H9 (cell line): Measurements from ENCODE around the gene SEC62. TPM values are rescaled to one million over a fixed set of nuclear protein-coding genes. Genes with fewer than 3 reads are reported as not detected.

Experiments
- DNase-seq: peaks from one replicate; pipeline ENCODE4 v3.0.0-alpha.2; 2017
- H2AFZ ChIP-seq: one replicate; pipeline ENCODE4 v1.6.1; 2013; ENCODE audit warnings: mild to moderate bottlenecking, low read length, control low read depth, moderate library complexity
- H2AK5ac ChIP-seq: 2 replicates; pipeline ENCODE4 v1.6.1; 2013; ENCODE audit warnings: low read length, control low read depth, mixed read lengths; ENCODE audit not compliant: insufficient read length
- H2BK120ac ChIP-seq: one replicate; pipeline ENCODE4 v1.6.1; 2013; ENCODE audit warnings: low read depth, mild to moderate bottlenecking, low read length, control low read depth, inconsistent platforms; ENCODE audit not compliant: poor library complexity, severe bottlenecking
- H2BK12ac ChIP-seq: 2 replicates; pipeline ENCODE4 v1.6.1; 2013; ENCODE audit warnings: low read length, control low read depth, mixed read lengths, low read depth; ENCODE audit not compliant: insufficient read length
- H2BK15ac ChIP-seq: 2 replicates; pipeline ENCODE4 v1.6.1; 2013; ENCODE audit warnings: low read depth, low read length, control low read depth
- H2BK20ac ChIP-seq: one replicate; pipeline ENCODE4 v1.6.1; 2013; ENCODE audit warnings: low read depth, mild to moderate bottlenecking, low read length, control low read depth, inconsistent platforms; ENCODE audit not compliant: poor library complexity, severe bottlenecking
- H2BK5ac ChIP-seq: 2 replicates; pipeline ENCODE4 v1.6.1; 2013; ENCODE audit warnings: low read length, control low read depth, mixed read lengths; ENCODE audit not compliant: insufficient read length
- H3K14ac ChIP-seq: 2 replicates; pipeline ENCODE4 v1.6.1; 2013; ENCODE audit warnings: low read length, control low read depth; ENCODE audit not compliant: insufficient read depth
- H3K18ac ChIP-seq: 2 replicates; pipeline ENCODE4 v1.6.1; 2013; ENCODE audit warnings: low read depth, mild to moderate bottlenecking, mixed read lengths, low read length, control low read depth; ENCODE audit not compliant: insufficient read length
- H3K23ac ChIP-seq: 2 replicates; pipeline ENCODE4 v1.6.1; 2013; ENCODE audit warnings: low read length, control low read depth, mixed read lengths, low read depth; ENCODE audit not compliant: insufficient read length
- H3K23me2 ChIP-seq: 2 replicates; pipeline ENCODE4 v1.6.1; 2013; ENCODE audit warnings: low read depth, mild to moderate bottlenecking, mixed read lengths, low read length, control low read depth; ENCODE audit not compliant: insufficient read length, poor library complexity, severe bottlenecking
- H3K27ac ChIP-seq: 2 replicates; pipeline ENCODE4 v1.5.1; 2013; ENCODE audit warnings: low read length, control low read depth, mixed read lengths, low read depth; ENCODE audit not compliant: insufficient read length
- H3K27me3 ChIP-seq: 2 replicates; pipeline ENCODE4 v1.6.1; 2013; ENCODE audit warnings: low read length, control low read depth, inconsistent platforms; ENCODE audit not compliant: insufficient read depth
- H3K4ac ChIP-seq: 2 replicates; pipeline ENCODE4 v1.6.1; 2013; ENCODE audit warnings: low read depth, mild to moderate bottlenecking, control low read depth, inconsistent platforms, low read length, moderate library complexity
- H3K4me1 ChIP-seq: 2 replicates; pipeline ENCODE4 v1.6.1; 2013; ENCODE audit warnings: low read length, control low read depth, inconsistent platforms; ENCODE audit not compliant: insufficient read depth
- H3K4me2 ChIP-seq: 2 replicates; pipeline ENCODE4 v1.6.1; 2013; ENCODE audit warnings: low read length, control low read depth, mixed read lengths; ENCODE audit not compliant: insufficient read length, insufficient read depth
- H3K56ac ChIP-seq: 2 replicates; pipeline ENCODE4 v1.6.1; 2013; ENCODE audit warnings: low read depth, mild to moderate bottlenecking, mixed read lengths, low read length, control low read depth; ENCODE audit not compliant: insufficient read length
- H3K79me1 ChIP-seq: 2 replicates; pipeline ENCODE4 v1.6.1; 2013; ENCODE audit warnings: low read depth, mild to moderate bottlenecking, moderate library complexity, low read length, control low read depth, inconsistent platforms; ENCODE audit not compliant: insufficient read depth, poor library complexity, severe bottlenecking
- H3K79me2 ChIP-seq: 2 replicates; pipeline ENCODE4 v1.6.1; 2013; ENCODE audit warnings: low read length, control low read depth, inconsistent platforms; ENCODE audit not compliant: insufficient read depth
- H3K9ac ChIP-seq: 2 replicates; pipeline ENCODE4 v1.6.1; 2013; ENCODE audit warnings: low read length, control low read depth, mixed read lengths; ENCODE audit not compliant: insufficient read length; ENCODE audit errors: extremely low read depth
- H3K9me3 ChIP-seq: one replicate; pipeline ENCODE4 v1.6.1; 2013; ENCODE audit warnings: low read depth, low read length, inconsistent platforms; ENCODE audit not compliant: control insufficient read depth
- H3T11ph ChIP-seq: one replicate; pipeline ENCODE4 v1.6.1; 2013; ENCODE audit warnings: mild to moderate bottlenecking, low read length, control low read depth, inconsistent platforms
- H4K20me1 ChIP-seq: one replicate; pipeline ENCODE4 v1.6.1; 2013; ENCODE audit not compliant: control insufficient read depth, insufficient read length, insufficient read depth
- H4K5ac ChIP-seq: 2 replicates; pipeline ENCODE4 v1.6.1; 2013; ENCODE audit warnings: low read depth, mild to moderate bottlenecking, mixed read lengths, low read length, control low read depth; ENCODE audit not compliant: insufficient read length
- H4K8ac ChIP-seq: replicated peaks from 2 replicates; pipeline ENCODE4 v1.6.1; 2013; ENCODE audit warnings: low read length, control low read depth, mixed read lengths, low read depth; ENCODE audit not compliant: insufficient read length
- H4K91ac ChIP-seq: 2 replicates; pipeline ENCODE4 v1.6.1; 2013; ENCODE audit warnings: low read depth, mild to moderate bottlenecking, moderate library complexity, mixed read lengths, low read length, control low read depth; ENCODE audit not compliant: insufficient read length
- H3K27ac Mint-ChIP-seq, 3 experiments: 2 replicates in 2 of 3; 3 replicates in 1 of 3; pipeline ENCODE4 v1.8.0; 2020 to 2021; ENCODE audit warnings: mixed read lengths in 3 of 3, mild to moderate bottlenecking in 1 of 3, moderate library complexity in 1 of 3
- H3K27me3 Mint-ChIP-seq: 2 replicates; pipeline ENCODE4 v1.8.0; 2021; ENCODE audit warnings: low read depth, mild to moderate bottlenecking, moderate library complexity, mixed read lengths
- H3K36me3 Mint-ChIP-seq, 3 experiments: 2 replicates in 2 of 3; 3 replicates in 1 of 3; pipeline ENCODE4 v1.8.0; 2020 to 2021; ENCODE audit warnings: low read depth in 3 of 3, mixed read lengths in 3 of 3; ENCODE audit not compliant: insufficient read depth in 1 of 3
- H3K4me1 Mint-ChIP-seq, 2 experiments: 2 replicates each; pipeline ENCODE4 v1.8.0; 2020; ENCODE audit warnings: mixed read lengths in 2 of 2
- H3K4me3 Mint-ChIP-seq, 2 experiments: 2 replicates in 1 of 2; 3 replicates in 1 of 2; pipeline ENCODE4 v1.8.0; 2020 to 2021; ENCODE audit warnings: mild to moderate bottlenecking in 2 of 2, mixed read lengths in 2 of 2, moderate library complexity in 1 of 2
- H3K9me3 Mint-ChIP-seq, 2 experiments: 2 replicates in 1 of 2; 3 replicates in 1 of 2; pipeline ENCODE4 v1.8.0; 2020; ENCODE audit warnings: mild to moderate bottlenecking in 2 of 2, mixed read lengths in 2 of 2, moderate library complexity in 1 of 2
- WGBS: extraction: QIAGEN DNeasy Blood & Tissue Kit; methylation state at CpG from one replicate; pipeline ENCODE4 v1.1.7; 2013; ENCODE audit warnings: missing lambda C conversion rate, low lambda C conversion rate, mixed read lengths; ENCODE audit not compliant: insufficient read length; ENCODE audit errors: extremely low coverage; 5-methylcytosine and 5-hydroxymethylcytosine counted together
- total RNA-seq: library from RNA; stranded (reverse); gene quantifications from 2 replicates; pipeline ENCODE4 v1.2.1, GENCODE V29; 2021
- TF ChIP-seq, protein P1 (sequence below): fragments of 200-600 bp; sonication (generic); conservative IDR thresholded peaks from 3 replicates; pipeline ENCODE4 v1.8.0; 2021; ENCODE audit warnings: antibody characterized with exemption, mild to moderate bottlenecking

Gene SEC62
- total RNA-seq, 1 experiment from 2014 or later, result 98.7 TPM

GRCh38 chr3:170003881-170004356 lies 37.3 kb downstream of the SEC62 start:
- Mint-ChIP-seq H3K4me1 (no peaks in the 10 kb centered on the region; a peak in 1 of 4 replicates), H3K36me3 (peaks cover 0 to 5% (median 4%) of the 10 kb centered on the region in 3 experiments; a peak in 2 of 7 replicates), H3K9me3 (no peaks in the 10 kb centered on the region), H3K27ac (no peak overlapping the region), H3K4me3 (no peak overlapping the region), H3K27me3 (no peaks in the 10 kb centered on the region)
- no peaks in the 10 kb centered on the region for H4K20me1 ChIP-seq
- no peak overlapping the region for H4K8ac ChIP-seq
- no peak overlapping the region for H2BK15ac ChIP-seq
- H3K79me1 ChIP-seq, result no peaks in the 10 kb centered on the region
- WGBS, result no CpG with 5 or more reads among the region's 2 CpGs
- no peaks in the 10 kb centered on the region for H3K23me2 ChIP-seq
- H4K5ac ChIP-seq, result no peak overlapping the region
- no peaks in the 10 kb centered on the region for H3K9me3 ChIP-seq
- DNase-seq, result no peak
- H4K91ac ChIP-seq, result no peak overlapping the region
- no peak overlapping the region for H2BK120ac ChIP-seq
- H3T11ph ChIP-seq, result no peak overlapping the region
- no peak overlapping the region for H3K56ac ChIP-seq
- no peaks in the 10 kb centered on the region for H3K79me2 ChIP-seq
- H3K4ac ChIP-seq, result no peak overlapping the region
- no peak overlapping the region for H2BK5ac ChIP-seq
- H3K27me3 ChIP-seq, result no peaks in the 10 kb centered on the region
- no peaks in the 10 kb centered on the region for H3K4me1 ChIP-seq
- H2BK20ac ChIP-seq, result no peak overlapping the region
- no peak overlapping the region for H2BK12ac ChIP-seq
- no peak overlapping the region for H3K14ac ChIP-seq
- no peak overlapping the region for H3K4me2 ChIP-seq
- TF ChIP-seq, protein P1, sequence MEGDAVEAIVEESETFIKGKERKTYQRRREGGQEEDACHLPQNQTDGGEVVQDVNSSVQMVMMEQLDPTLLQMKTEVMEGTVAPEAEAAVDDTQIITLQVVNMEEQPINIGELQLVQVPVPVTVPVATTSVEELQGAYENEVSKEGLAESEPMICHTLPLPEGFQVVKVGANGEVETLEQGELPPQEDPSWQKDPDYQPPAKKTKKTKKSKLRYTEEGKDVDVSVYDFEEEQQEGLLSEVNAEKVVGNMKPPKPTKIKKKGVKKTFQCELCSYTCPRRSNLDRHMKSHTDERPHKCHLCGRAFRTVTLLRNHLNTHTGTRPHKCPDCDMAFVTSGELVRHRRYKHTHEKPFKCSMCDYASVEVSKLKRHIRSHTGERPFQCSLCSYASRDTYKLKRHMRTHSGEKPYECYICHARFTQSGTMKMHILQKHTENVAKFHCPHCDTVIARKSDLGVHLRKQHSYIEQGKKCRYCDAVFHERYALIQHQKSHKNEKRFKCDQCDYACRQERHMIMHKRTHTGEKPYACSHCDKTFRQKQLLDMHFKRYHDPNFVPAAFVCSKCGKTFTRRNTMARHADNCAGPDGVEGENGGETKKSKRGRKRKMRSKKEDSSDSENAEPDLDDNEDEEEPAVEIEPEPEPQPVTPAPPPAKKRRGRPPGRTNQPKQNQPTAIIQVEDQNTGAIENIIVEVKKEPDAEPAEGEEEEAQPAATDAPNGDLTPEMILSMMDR, result no peak
- H2AFZ ChIP-seq, result no peak overlapping the region
- no peak overlapping the region for H3K18ac ChIP-seq
- H3K9ac ChIP-seq, result no peak overlapping the region
- H3K23ac ChIP-seq, result no peak overlapping the region
- H2AK5ac ChIP-seq, result no peak overlapping the region
- no peak overlapping the region for H3K27ac ChIP-seq
